B cell (primary cell): ENCODE measurements around the gene SERGEF.

ENCODE experiments used
- EZH2 ChIP-seq: IDR thresholded peaks from 2 replicates; pipeline ENCODE4 v1.6.1; 2012; ENCODE audit warnings: borderline replicate concordance, low read depth, mild to moderate bottlenecking, moderate library complexity, low read length; ENCODE audit not compliant: insufficient read depth, poor library complexity, severe bottlenecking
- TF ChIP-seq, protein P1 (sequence below): fragments of 200-600 bp; IDR thresholded peaks from one replicate; pipeline ENCODE4 v1.8.0; 2022; ENCODE audit warnings: antibody characterized with exemption, mild to moderate bottlenecking

GRCh38 chr11:17810041-17810440 is 202.8 kb downstream of the SERGEF start:
- TF ChIP-seq, protein P1, sequence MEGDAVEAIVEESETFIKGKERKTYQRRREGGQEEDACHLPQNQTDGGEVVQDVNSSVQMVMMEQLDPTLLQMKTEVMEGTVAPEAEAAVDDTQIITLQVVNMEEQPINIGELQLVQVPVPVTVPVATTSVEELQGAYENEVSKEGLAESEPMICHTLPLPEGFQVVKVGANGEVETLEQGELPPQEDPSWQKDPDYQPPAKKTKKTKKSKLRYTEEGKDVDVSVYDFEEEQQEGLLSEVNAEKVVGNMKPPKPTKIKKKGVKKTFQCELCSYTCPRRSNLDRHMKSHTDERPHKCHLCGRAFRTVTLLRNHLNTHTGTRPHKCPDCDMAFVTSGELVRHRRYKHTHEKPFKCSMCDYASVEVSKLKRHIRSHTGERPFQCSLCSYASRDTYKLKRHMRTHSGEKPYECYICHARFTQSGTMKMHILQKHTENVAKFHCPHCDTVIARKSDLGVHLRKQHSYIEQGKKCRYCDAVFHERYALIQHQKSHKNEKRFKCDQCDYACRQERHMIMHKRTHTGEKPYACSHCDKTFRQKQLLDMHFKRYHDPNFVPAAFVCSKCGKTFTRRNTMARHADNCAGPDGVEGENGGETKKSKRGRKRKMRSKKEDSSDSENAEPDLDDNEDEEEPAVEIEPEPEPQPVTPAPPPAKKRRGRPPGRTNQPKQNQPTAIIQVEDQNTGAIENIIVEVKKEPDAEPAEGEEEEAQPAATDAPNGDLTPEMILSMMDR = no peak
- no peak for TF ChIP-seq EZH2
